ENCODE measurements around the gene A2ML1. TPM values are rescaled to one million over a fixed set of nuclear protein-coding genes. Genes with fewer than 3 reads are reported as not detected.
"Not testable (repeated sequence)": the region's sequence is repeated elsewhere in the genome, so short reads cannot be mapped to it uniquely, and the experiment has no call there.

The A2ML1 gene
- polyA plus RNA-seq (ENCODE audit: insufficient read length in 3 of 3), result under 1 TPM; 0.11 to 0.17 (median 0.15) TPM

GRCh38 chr12:8822298-8822697, at the start of gene A2ML1:
A2ML1 (plus strand) TSS chr12:8822621; CDS start chr12:8822652, 31 bp downstream.
- no peak for DNase-seq (ENCODE audit: low read depth in 3 of 3, low spot score in 2 of 3)

DNA sequence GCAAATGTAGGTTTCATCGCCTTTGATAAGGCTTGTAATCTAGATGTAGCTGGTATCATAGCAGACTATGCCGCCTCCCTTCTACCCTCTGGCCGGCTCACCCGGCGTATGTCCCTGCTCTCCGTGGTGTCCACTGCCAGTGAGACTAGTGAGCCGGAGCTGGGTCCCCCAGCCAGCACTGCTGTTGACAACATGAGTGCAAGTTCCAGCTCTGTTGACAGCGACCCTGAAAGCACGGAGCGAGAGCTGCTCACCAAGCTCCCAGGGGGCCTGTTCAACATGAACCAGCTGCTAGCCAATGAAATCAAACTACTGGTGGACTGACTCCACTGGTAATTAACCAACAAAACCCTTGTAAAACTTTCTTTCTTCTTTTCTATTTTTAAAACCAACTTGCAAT, 49.0 kb upstream of the A2ML1 start:
- no peak for DNase-seq (ENCODE audit: low read depth in 3 of 3, low spot score in 2 of 3)

DNA sequence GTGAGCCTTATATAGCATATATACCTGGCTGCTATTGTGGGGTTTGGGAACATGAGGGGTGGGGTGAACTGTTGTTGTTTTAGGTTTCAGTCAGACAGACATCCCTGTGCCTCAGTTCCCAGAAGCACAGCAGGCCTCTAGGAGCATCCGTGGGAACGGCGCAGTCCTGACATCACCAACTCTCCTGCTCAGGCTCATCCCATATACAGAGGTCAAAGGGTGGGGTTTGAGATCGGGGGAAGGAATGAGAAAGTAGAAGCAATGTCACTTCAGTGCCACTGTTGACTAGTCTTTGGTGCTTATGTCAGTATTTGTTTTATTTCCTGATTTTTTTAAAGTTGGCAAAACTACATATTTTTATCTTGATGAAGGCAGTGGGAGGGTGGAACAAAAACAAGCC, 43.1 kb upstream of the A2ML1 start:
- no peak for DNase-seq (ENCODE audit: low read depth in 3 of 3, low spot score in 2 of 3)

GRCh38 chr12:8779862-8780261, 42.6 kb upstream of the A2ML1 start:
- DNase-seq (ENCODE audit: low read depth in 3 of 3, low spot score in 2 of 3), result no peak

GRCh38 chr12:8780389-8780788, 42.0 kb upstream of the A2ML1 start:
- DNase-seq (ENCODE audit: low read depth in 3 of 3, low spot score in 2 of 3), result no peak

- DNase-seq (ENCODE audit: low read depth in 3 of 3, low spot score in 2 of 3), result no peak
Measured at GRCh38 chr12:8781381-8782127, 40.9 kb upstream of the A2ML1 start.

DNA sequence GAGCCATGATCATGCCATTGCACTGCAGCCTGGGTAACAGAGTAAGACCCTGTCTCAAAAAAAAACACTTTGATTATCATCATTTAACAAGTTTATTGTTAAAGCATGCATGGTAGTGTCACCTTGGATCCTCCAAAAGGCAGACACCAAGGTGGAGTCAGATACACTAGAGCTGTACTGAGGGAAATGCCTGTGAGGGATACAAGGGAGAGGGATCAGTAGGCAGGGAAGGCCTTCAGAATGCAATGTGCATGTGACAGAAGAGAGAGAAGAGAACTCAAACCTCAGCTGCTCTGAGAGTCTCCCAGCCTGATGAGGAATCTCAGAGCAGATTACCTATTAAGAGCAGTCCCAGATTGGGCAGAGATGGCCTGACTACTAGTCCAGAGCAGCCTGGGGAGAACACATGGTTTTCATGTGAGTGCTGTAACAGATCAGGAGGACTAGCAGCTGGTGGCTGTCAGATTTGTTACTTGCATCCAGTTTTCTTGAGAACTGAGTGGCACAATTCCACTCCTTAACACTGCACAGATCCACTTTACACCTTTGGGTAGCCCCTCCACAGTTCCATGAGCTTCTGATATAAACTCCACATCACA, 38.0 kb upstream of the A2ML1 start:
- no peak for DNase-seq (ENCODE audit: low read depth in 3 of 3, low spot score in 2 of 3)

GRCh38 chr12:8785499-8785898, 36.9 kb upstream of the A2ML1 start:
- no peak for DNase-seq (ENCODE audit: low read depth in 3 of 3, low spot score in 2 of 3)

DNA sequence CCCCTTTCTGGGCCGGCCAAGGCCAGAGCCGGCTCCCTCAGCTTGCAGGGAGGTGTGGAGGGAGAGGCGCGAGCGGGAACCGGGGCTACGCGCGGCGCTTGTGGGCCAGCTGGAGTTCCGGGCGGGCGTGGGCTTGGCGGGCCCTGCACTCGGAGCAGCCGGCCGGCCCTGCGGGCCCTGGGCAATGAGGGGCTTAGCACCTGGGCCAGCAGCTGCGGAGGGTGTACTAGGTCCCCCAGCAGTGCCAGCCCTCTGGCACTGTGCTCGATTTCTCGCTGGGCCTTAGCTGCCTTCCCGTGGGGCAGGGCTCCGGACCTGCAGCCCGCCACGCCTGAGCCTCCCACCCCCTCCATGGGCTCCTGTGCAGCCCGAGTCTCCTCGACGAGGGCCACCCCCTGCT, 35.2 kb upstream of the A2ML1 start:
- not testable (repeated sequence) for DNase-seq (ENCODE audit: low read depth in 3 of 3, low spot score in 2 of 3)

DNA sequence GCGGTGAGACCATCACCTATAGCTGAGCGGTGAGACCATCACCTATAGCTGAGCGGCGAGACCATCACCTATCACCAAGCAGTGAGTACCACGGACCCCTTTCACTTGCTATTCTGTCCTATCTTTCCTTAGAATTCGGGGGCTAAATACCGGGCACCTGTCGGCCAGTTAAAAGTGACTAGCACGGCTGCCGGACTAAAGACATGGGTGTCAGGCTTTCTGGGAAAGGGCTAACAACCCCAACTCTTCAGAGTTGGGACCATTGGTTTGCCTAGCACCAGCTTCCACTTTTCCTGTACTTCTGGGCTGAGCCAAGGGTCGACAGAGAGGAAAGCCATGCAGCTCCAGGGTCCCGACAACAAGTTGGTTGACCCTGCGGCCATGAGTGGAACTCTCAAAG, 33.7 kb upstream of the A2ML1 start:
- DNase-seq (ENCODE audit: low read depth in 3 of 3, low spot score in 2 of 3), result not testable (repeated sequence)

GRCh38 chr12:8789341-8790013, 32.9 kb upstream of the A2ML1 start:
- not testable (repeated sequence) for DNase-seq (ENCODE audit: low read depth in 3 of 3, low spot score in 2 of 3)

DNA sequence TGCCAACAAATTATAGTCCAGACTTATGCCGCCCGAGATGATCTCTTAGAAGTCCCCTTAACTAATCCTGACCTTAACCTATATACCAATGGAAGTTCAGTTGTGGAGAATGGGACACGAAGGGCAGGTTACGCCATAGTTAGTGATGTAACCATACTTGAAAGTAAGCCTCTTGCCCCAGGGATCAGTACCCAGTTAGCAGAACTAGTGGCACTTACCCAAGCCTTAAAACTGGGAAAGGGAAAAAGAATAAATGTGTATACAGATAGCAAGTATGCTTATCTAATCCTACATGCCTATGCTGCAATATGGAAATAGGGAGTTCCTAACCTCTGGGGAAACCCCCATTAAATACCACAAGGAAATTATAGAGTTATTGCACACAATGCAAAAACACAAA, 29.2 kb upstream of the A2ML1 start:
- DNase-seq (ENCODE audit: low read depth in 3 of 3, low spot score in 2 of 3), result not testable (repeated sequence)

DNA sequence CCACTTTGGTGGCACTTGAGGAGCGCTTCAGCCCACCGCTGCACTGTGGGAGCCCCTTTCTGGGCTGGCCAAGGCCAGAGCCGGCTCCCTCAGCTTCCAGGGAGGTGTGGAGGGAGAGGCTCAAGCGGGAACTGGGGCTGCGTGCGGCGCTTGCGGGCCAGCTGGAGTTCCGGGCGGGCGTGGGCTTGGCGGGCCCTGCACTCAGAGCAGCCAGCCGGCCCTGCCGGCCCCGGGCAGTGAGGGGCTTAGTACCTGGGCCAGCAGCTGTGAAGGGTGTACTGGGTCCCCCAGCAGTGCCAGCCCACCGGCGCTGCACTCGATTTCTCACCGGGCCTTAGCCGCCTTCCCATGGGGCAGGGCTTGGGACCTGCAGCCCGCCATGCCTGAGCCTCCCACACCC, 27.8 kb upstream of the A2ML1 start:
- DNase-seq (ENCODE audit: low read depth in 3 of 3, low spot score in 2 of 3), result not testable (repeated sequence)

GRCh38 chr12:8796831-8797626, 25.4 kb upstream of the A2ML1 start:
- DNase-seq (ENCODE audit: low read depth in 3 of 3, low spot score in 2 of 3), result no peak

DNA sequence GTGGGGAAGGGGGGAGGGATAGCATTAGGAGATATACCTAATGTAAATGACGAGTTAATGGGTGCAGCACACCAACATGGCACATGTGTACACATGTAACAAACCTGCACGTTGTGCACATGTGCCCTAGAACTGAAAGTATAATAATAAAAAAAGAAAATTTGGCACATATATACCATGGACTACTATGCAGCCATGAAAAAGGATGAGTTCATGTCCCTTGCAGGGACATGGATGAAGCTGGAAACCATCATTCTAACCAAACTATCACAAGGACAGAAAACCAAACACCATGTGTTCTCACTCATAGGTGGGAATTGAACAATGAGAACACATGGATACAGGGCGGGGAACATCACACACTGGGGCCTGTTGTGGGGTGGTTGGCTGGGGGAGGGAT, 21.2 kb upstream of the A2ML1 start:
- not testable (repeated sequence) for DNase-seq (ENCODE audit: low read depth in 3 of 3, low spot score in 2 of 3)

- not testable (repeated sequence) for DNase-seq (ENCODE audit: low read depth in 3 of 3, low spot score in 2 of 3)
Measured at GRCh38 chr12:8804833-8805232, 17.6 kb upstream of the A2ML1 start.

- DNase-seq (ENCODE audit: low read depth in 3 of 3, low spot score in 2 of 3), result not testable (repeated sequence)
Measured at GRCh38 chr12:8805487-8805886, 16.9 kb upstream of the A2ML1 start.

DNA sequence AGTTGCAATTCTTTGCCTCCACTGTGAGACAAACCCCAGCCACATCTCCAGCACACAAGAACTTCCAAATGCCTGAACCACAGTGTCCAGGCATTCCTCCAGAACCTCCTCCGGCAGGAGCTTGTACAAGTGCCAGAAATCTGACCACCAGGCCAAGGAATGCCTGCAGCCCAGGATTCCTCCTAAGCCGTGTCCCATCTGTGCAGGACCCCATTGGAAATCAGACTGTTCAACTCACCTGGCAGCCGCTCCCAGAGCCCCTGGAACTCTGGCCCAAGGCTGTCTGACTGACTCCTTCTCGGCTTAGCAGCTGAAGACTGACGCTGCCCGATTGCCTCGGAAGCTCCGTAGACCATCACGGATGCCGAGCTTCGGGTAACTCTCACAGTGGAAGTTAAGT, 15.3 kb upstream of the A2ML1 start:
- DNase-seq (ENCODE audit: low read depth in 3 of 3, low spot score in 2 of 3), result not testable (repeated sequence)

- not testable (repeated sequence) for DNase-seq (ENCODE audit: low read depth in 3 of 3, low spot score in 2 of 3)
Measured at GRCh38 chr12:8810112-8810511, 12.3 kb upstream of the A2ML1 start.

DNA sequence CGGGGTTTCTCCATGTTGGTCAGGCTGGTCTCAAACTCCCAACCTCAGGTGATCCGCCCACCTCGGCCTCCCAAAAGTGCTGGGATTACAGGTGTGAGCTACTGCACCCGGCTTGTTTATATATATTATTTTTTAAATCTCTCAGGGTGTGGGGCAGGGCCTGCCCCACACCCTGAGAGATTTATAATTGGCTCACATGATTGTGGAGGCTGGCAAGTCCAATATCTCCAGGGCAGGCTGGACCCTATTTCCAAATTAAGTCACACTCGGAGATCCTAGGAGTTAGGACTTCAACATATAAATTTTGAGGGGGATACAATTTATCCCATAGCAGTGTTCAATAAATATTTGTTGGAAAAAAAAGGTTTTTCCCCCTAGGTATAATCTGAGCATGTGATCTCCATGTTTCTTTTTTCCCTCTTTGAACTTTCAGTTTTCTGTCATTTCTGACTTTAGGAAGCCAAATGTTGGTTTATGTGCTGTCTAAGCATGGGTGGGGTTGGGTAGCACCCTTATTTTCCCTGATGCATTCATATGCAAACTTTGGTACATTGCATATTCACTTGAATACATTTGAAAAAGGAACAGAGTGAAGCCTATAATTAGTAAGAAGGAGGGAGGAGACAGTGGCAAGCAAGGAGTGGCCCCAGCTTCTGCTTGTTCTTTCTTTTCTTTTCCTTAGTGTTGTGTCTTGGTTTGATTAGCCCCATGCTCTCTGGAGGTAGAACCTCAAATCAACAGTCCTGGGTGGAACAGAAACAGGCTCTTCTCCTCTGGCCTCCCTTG, 8.7 kb upstream of the A2ML1 start:
- no peak for DNase-seq (ENCODE audit: low read depth in 3 of 3, low spot score in 2 of 3)

Data from right renal cortex interstitium (tissue), 3 donors.